ENCODE results near the gene KLHL24.

- TF ChIP-seq CTCF (IDR thresholded peaks at IDR 0.05) (no peak), POLR2AphosphoS5 (IDR thresholded peaks at IDR 0.05; ENCODE audit: insufficient read depth in 1 of 2, low read depth in 1 of 2) (no peak)
Measured at GRCh38 chr3:183728204-183728603, 92.8 kb downstream of the KLHL24 start.
